HEK293T (cell line): Measurements from ENCODE around the gene CAPZA1.

Source experiments
- CTCF ChIA-PET: fragments of 350-600 bp; formaldehyde crosslinking; extraction: SDS; loops from one replicate; lab custom pipeline; 2021; ENCODE audit warnings: antibody characterized with exemption, inconsistent platforms; lab: Yijun Ruan, JAX
- POLR2A ChIA-PET: fragments of 350-600 bp; formaldehyde crosslinking; extraction: SDS; loops from one replicate; lab custom pipeline; 2020; ENCODE audit warnings: antibody characterized with exemption, inconsistent platforms; lab: Yijun Ruan, JAX
- DNase-seq: peaks from one replicate; pipeline ENCODE4 v3.0.0; 2012; ENCODE audit warnings: mixed read lengths; ENCODE audit errors: extremely low spot score
- ARNT ChIP-seq: fragments of 450-650 bp; IDR thresholded peaks from 2 replicates; pipeline ENCODE4 v1.6.1; 2017; ENCODE audit warnings: mild to moderate bottlenecking
- BHLHE40 ChIP-seq: fragments of 450-650 bp; IDR thresholded peaks from 2 replicates; pipeline ENCODE4 v1.6.1; 2016; ENCODE audit warnings: mild to moderate bottlenecking, moderate library complexity, borderline replicate concordance
- CTBP1 ChIP-seq: fragments of 450-650 bp; IDR thresholded peaks from 2 replicates; pipeline ENCODE4 v1.6.1; 2016; ENCODE audit warnings: borderline replicate concordance
- ELF4 ChIP-seq: fragments of 450-650 bp; IDR thresholded peaks from 2 replicates; pipeline ENCODE4 v1.6.1; 2017; ENCODE audit warnings: antibody characterized with exemption
- FOXA1 ChIP-seq: fragments of 450-650 bp; IDR thresholded peaks from 2 replicates; pipeline ENCODE4 v1.6.1; 2016; ENCODE audit warnings: mild to moderate bottlenecking
- FOXK2 ChIP-seq: fragments of 450-650 bp; IDR thresholded peaks from 2 replicates; pipeline ENCODE4 v1.6.1; 2016; ENCODE audit warnings: mild to moderate bottlenecking
- FOXM1 ChIP-seq: fragments of 450-650 bp; IDR thresholded peaks from 2 replicates; pipeline ENCODE4 v1.6.1; 2017; ENCODE audit warnings: mild to moderate bottlenecking, borderline replicate concordance
- HDGF ChIP-seq: fragments of 450-650 bp; IDR thresholded peaks from 2 replicates; pipeline ENCODE4 v1.6.1; 2017; ENCODE audit warnings: antibody characterized with exemption, borderline replicate concordance
- L3MBTL2 ChIP-seq: fragments of 450-650 bp; conservative IDR thresholded peaks from 2 replicates; pipeline ENCODE4 v1.6.1; 2016; ENCODE audit warnings: mild to moderate bottlenecking
- LEF1 ChIP-seq: fragments of 450-650 bp; IDR thresholded peaks from 2 replicates; pipeline ENCODE4 v1.6.1; 2017; ENCODE audit warnings: mild to moderate bottlenecking, borderline replicate concordance
- NFRKB ChIP-seq: fragments of 450-650 bp; IDR thresholded peaks from 2 replicates; pipeline ENCODE4 v1.6.1; 2016; ENCODE audit warnings: mild to moderate bottlenecking, moderate library complexity
- SP1 ChIP-seq: fragments of 450-650 bp; IDR thresholded peaks from 2 replicates; pipeline ENCODE4 v1.6.1; 2017
- SUZ12 ChIP-seq: fragments of 450-650 bp; IDR thresholded peaks from 2 replicates; pipeline ENCODE4 v1.6.1; 2016; ENCODE audit warnings: mild to moderate bottlenecking
- TARDBP ChIP-seq: fragments of 450-650 bp; IDR thresholded peaks from 2 replicates; pipeline ENCODE4 v1.6.1; 2016
- ZNF384 ChIP-seq: fragments of 450-650 bp; IDR thresholded peaks from 2 replicates; pipeline ENCODE4 v1.6.1; 2016
- TF ChIP-seq, protein P1 (sequence below): fragments of 450-650 bp; IDR thresholded peaks from 2 replicates; pipeline ENCODE4 v1.6.1; 2016

CAPZA1 gene

GRCh38 chr1:112708489-112708888, 88.9 kb downstream of the CAPZA1 start:
- no peak for TF ChIP-seq ZNF384
- ChIA-PET CTCF (interaction anchor here (0.9 to 2.1 kb wide), 5 partner anchors 8 to 318 kb away, joined by 3 to 9 read pairs (median 7); partner anchors contain the start of gene MOV10), POLR2A (interaction anchor here (2.3 to 2.4 kb wide), 2 partner anchors 34 to 90 kb away, joined by 16 to 17 read pairs; partner anchors contain the start of genes CAPZA1, MOV10 and ST7L)
- no peak for DNase-seq

DNA sequence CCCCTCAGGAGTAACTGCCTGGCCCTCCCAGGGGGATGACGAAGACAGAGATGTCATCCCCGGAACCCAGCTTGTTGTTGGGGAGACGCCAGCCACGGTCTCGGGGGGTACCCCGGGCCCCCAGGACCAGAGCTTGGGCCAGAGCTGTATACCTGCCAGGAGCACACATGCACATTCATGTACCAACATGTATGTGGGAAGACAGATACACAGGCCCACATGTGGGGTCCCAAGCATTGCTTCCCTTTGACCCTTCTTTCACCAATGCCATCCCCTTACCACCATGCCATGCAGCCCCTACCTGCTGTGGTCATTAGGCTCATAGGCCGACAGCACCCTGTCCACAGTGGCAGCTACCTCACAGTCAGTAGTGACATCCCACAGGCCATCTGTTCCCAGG, 90.5 kb downstream of the CAPZA1 start:
- POLR2A ChIA-PET, result interaction anchor here (2.0 to 2.6 kb wide), 2 partner anchors 36 to 91 kb away, joined by 6 to 14 read pairs; partner anchors contain the start of genes CAPZA1, MOV10 and ST7L
- no peak for DNase-seq
- no peak for TF ChIP-seq SP1
- CTCF ChIA-PET, result interaction anchor here (0.6 to 1.0 kb wide), 2 partner anchors 36 to 244 kb away, joined by 4 to 6 read pairs; partner anchors contain the start of gene MOV10

GRCh38 chr1:112710586-112710985, 91.0 kb downstream of the CAPZA1 start:
- ChIA-PET CTCF (interaction anchor here (0.6 to 1.0 kb wide), 2 partner anchors 37 to 243 kb away, joined by 4 to 6 read pairs; partner anchors contain the start of gene MOV10), POLR2A (interaction anchor here (2.0 to 2.6 kb wide), 2 partner anchors 36 to 92 kb away, joined by 6 to 14 read pairs; partner anchors contain the start of genes CAPZA1, MOV10 and ST7L)
- TF ChIP-seq L3MBTL2 (no peak), FOXM1 (no peak), SP1 (no peak), ARNT (no peak), CTBP1 (no peak), TARDBP (no peak), ZNF384 (no peak), FOXA1 (no peak), SUZ12 (no peak), ELF4 (no peak), FOXK2 (no peak), BHLHE40 (no peak), NFRKB (no peak), HDGF (no peak)
- TF ChIP-seq, protein P1, sequence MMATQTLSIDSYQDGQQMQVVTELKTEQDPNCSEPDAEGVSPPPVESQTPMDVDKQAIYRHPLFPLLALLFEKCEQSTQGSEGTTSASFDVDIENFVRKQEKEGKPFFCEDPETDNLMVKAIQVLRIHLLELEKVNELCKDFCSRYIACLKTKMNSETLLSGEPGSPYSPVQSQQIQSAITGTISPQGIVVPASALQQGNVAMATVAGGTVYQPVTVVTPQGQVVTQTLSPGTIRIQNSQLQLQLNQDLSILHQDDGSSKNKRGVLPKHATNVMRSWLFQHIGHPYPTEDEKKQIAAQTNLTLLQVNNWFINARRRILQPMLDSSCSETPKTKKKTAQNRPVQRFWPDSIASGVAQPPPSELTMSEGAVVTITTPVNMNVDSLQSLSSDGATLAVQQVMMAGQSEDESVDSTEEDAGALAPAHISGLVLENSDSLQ, result no peak
- no peak for DNase-seq

- TF ChIP-seq FOXA1, result no peak
- TF ChIP-seq SP1, result no peak
- TF ChIP-seq, protein P1, result no peak
- ChIA-PET CTCF (interaction anchor here (1.0 kb wide), 1 partner anchor 37 kb away, joined by 6 read pairs; the partner anchor contains the start of gene MOV10), POLR2A (interaction anchor here (2.0 to 2.6 kb wide), 2 partner anchors 36 to 92 kb away, joined by 6 to 14 read pairs; partner anchors contain the start of genes CAPZA1, MOV10 and ST7L)
- no peak for DNase-seq
Measured at GRCh38 chr1:112711041-112711440, 91.4 kb downstream of the CAPZA1 start.

DNA sequence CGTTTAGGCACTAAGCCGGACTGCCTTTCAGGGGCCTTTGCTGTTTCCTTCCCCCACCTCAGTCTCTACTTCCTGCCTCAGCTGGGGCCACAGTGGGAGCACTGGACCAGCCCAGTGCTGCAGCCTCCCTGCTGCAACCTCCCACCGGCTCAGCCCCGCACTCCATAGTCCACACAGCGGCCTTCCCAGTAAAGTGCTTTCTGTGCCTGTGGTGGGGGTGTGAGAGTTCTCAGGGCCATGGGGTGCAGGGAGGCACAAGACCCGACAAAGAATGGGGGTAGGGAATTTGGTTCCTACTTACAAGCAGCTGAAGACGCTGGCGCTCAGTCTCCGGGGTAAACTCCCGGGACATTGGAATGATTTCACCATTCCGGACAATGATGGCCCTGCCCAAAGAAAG, 92.0 kb downstream of the CAPZA1 start:
- ChIA-PET POLR2A (interaction anchor here (2.6 kb wide), 1 partner anchor 93 kb away, joined by 14 read pairs; the partner anchor contains the start of genes CAPZA1 and ST7L), CTCF (interaction anchor here (0.5 kb wide), 1 partner anchor 1544 kb away, joined by 3 read pairs; no protein-coding TSS in a partner anchor)
- DNase-seq, result no peak
- no peak for TF ChIP-seq FOXK2

DNA sequence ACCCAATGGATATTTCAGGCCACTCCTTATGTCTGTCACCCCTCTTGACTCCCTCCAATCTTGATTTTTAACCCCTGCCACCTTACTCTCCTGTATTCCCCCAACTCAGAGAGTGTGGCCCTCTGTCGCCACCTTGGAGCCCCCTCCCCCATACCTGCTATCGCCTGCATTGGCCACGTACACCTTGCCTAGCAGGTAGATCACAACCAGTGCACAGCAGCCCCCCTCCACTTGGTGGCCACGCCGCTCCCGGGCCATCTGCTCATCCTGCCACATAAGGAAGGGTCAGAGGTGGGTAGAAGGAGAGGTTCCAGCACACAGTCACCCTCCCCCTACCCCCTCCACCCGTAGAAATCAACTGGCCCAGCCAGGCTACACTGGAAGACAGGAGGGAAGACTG, 92.6 kb downstream of the CAPZA1 start:
- DNase-seq, result no peak
- ChIA-PET CTCF (interaction anchor here (0.5 kb wide), 1 partner anchor 1545 kb away, joined by 3 read pairs; no protein-coding TSS in a partner anchor), POLR2A (no interaction called here)
- TF ChIP-seq, protein P1, result no peak
- TF ChIP-seq FOXK2 (no peak), FOXA1 (no peak), SUZ12 (no peak), SP1 (no peak), CTBP1 (no peak), L3MBTL2 (no peak), ELF4 (no peak), ARNT (no peak), NFRKB (no peak), BHLHE40 (no peak), ZNF384 (no peak), TARDBP (no peak), LEF1 (no peak), FOXM1 (no peak), HDGF (no peak)

GRCh38 chr1:112712701-112713128, 93.1 kb downstream of the CAPZA1 start:
- ChIA-PET POLR2A (no interaction called here), CTCF (no interaction called here)
- no peak for TF ChIP-seq LEF1
- TF ChIP-seq, protein P1, result peak; percentile 81
- no peak for DNase-seq
